ENCODE data around the gene TUBB4B.

TUBB4B gene

GRCh38 chr9:137235424-137236237 lies 5.5 kb upstream of the TUBB4B start:
- TF ChIP-seq TAF1 (IDR thresholded peaks at IDR 0.05; ENCODE audit: borderline replicate concordance, insufficient read depth, low read length) (no peak), REST (IDR thresholded peaks at IDR 0.05; ENCODE audit: insufficient read depth in 1 of 2, low read depth in 2 of 2, low read length in 2 of 2) (no peak), POLR2AphosphoS5 (IDR thresholded peaks at IDR 0.05; ENCODE audit: low read depth, low read length) (no peak)

- TF ChIP-seq SIN3A (IDR thresholded peaks at IDR 0.05; ENCODE audit: borderline replicate concordance, insufficient read depth, low read length), result no peak
- TF ChIP-seq FOXP2 (optimal IDR thresholded peaks at IDR 0.05; ENCODE audit: borderline replicate concordance, extremely low read depth, extremely low read length, insufficient read depth), result no peak
- no peak for TF ChIP-seq TAF1 (IDR thresholded peaks at IDR 0.05; ENCODE audit: borderline replicate concordance, insufficient read depth, low read length)
- TF ChIP-seq POLR2AphosphoS5 (IDR thresholded peaks at IDR 0.05; ENCODE audit: low read depth, low read length), result no peak
- no peak for TF ChIP-seq REST (IDR thresholded peaks at IDR 0.05; ENCODE audit: insufficient read depth in 1 of 2, low read depth in 2 of 2, low read length in 2 of 2)
These were observed 4.7 kb upstream of the TUBB4B start for GRCh38 chr9:137236238-137236935.

DNA sequence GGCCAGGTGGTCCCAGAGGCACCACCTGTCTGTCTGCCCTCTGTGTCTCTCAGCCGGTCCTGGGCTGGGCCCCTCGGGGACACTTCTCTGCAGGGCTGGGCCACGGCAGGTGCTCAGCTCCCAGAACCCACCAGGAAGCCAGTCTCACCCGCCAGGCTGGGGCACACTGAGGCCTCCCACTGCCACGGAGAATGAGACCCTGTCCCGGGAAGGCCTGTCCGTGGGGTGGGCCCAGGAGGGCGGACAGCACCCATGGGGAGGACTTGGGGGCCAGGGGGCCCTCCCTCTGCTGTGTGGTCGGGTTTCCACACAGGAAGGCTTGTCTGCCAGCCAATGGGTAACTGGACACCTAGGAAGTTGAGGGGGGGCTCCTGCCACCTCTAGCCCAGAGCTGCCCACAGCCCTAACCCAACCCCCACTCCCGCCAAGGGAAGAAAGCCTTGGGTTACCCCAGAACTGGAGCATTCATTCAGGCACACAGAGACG lies 4.1 kb upstream of the TUBB4B start:
- no peak for TF ChIP-seq TAF1 (IDR thresholded peaks at IDR 0.05; ENCODE audit: borderline replicate concordance, insufficient read depth, low read length)
- TF ChIP-seq FOXP2 (optimal IDR thresholded peaks at IDR 0.05; ENCODE audit: borderline replicate concordance, extremely low read depth, extremely low read length, insufficient read depth), result no peak
- TF ChIP-seq REST (IDR thresholded peaks at IDR 0.05; ENCODE audit: insufficient read depth in 1 of 2, low read depth in 2 of 2, low read length in 2 of 2), result no peak
- TF ChIP-seq SIN3A (IDR thresholded peaks at IDR 0.05; ENCODE audit: borderline replicate concordance, insufficient read depth, low read length), result no peak

DNA sequence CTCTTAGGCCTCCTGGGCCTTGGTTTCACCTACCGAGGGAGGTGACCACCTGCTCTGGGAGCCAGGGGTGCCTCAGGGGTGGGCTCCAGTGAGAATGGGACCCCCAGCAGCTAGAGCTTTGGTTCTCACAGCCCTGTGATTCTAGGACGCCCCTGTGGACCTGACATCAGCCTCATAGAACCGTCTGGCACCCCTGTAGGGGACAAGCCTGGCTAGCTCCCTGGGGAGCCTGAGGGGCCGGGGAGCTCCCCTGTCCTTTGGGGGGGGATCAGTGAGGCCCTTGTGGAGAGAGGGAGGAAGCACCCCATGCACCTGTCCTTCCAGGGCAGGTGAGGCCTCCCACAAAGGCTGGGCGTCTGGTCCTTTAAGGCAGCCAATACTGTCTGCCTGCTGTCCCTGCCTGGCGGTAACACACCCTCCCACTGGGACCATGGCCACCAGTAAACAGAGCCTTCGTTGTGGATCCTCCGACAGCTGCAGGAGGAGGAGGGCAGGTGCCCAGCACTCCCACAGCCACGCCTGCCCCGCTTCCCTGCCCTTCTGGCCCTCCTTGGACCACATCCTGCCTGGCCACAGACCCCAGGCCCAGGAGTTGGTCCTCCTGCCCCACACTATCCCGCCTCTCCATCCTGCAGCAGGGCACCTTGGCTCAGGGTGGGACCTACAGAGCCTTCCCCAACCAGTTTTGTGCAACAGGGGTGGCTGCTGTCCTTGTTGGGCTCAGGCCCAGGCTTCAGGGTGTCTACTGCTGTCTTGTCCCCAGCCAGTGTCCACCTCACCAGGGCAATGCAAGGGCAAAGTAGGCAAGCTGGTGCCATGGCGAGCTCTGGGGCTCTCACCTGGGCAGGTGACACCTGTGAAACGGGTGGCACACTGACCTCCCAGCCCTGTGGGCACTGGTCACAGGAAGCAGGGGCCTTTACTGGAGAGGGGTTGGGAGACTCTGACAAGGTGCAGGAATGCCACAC lies 3.0 kb upstream of the TUBB4B start:
- TF ChIP-seq FOXP2 (optimal IDR thresholded peaks at IDR 0.05; ENCODE audit: borderline replicate concordance, extremely low read depth, extremely low read length, insufficient read depth), result no peak
- no peak for TF ChIP-seq REST (IDR thresholded peaks at IDR 0.05; ENCODE audit: insufficient read depth in 1 of 2, low read depth in 2 of 2, low read length in 2 of 2)
- TF ChIP-seq SIN3A (IDR thresholded peaks at IDR 0.05; ENCODE audit: borderline replicate concordance, insufficient read depth, low read length), result no peak
- TF ChIP-seq POLR2AphosphoS5 (IDR thresholded peaks at IDR 0.05; ENCODE audit: low read depth, low read length), result no peak
- TF ChIP-seq TAF1 (IDR thresholded peaks at IDR 0.05; ENCODE audit: borderline replicate concordance, insufficient read depth, low read length), result no peak

Data from PFSK-1 (cell line).